Gastrocnemius medialis (tissue), 4 donors: ENCODE results near the gene SERINC2. TPM values are rescaled to one million over a fixed set of nuclear protein-coding genes. Genes with fewer than 3 reads are reported as not detected.
"Not testable (repeated sequence)": the region's sequence is repeated elsewhere in the genome, so short reads cannot be mapped to it uniquely, and the experiment has no call there.

Source experiments
- ATAC-seq, 2 donors: fragments of 150-250 bp; one replicate each; pipeline ENCODE4 v1.9.1; 2016
- DNase-seq, 2 donors: peaks; one replicate each; pipeline ENCODE4 v3.0.0-alpha.2; 2019
- H3K27ac ChIP-seq, 4 donors: fragments of 200-600 bp; sonication (generic); 1 replicate in 1 of 4; 2 replicates in 3 of 4; pipeline ENCODE4 v1.5.1; 2016 to 2018; ENCODE audit warnings: mild to moderate bottlenecking in 2 of 4, moderate library complexity in 1 of 4
- H3K27me3 ChIP-seq, 3 donors: fragments of 200-600 bp; sonication (generic) in 2 of 3; 1 replicate in 1 of 3; 2 replicates in 2 of 3; pipeline versions ENCODE4 v1.5.1 to v1.6.0; 2016 to 2019; ENCODE audit warnings: mild to moderate bottlenecking in 1 of 3, moderate library complexity in 1 of 3
- H3K36me3 ChIP-seq, 2 donors: fragments of 200-600 bp; sonication (generic) in 1 of 2; one replicate each; pipeline ENCODE4 v1.5.1; 2017 to 2018
- H3K4me1 ChIP-seq, 2 donors: fragments of 200-600 bp; sonication (generic) in 1 of 2; one replicate each; pipeline ENCODE4 v1.5.1; 2016 to 2017; ENCODE audit warnings: mild to moderate bottlenecking in 2 of 2
- H3K4me3 ChIP-seq, 4 donors: fragments of 200-600 bp; sonication (generic) in 3 of 4; 1 replicate in 1 of 4; 2 replicates in 3 of 4; pipeline ENCODE4 v1.5.1; 2016 to 2019; ENCODE audit warnings: mild to moderate bottlenecking in 2 of 4
- H3K9me3 ChIP-seq, 3 donors: fragments of 200-600 bp; sonication (generic) in 2 of 3; 1 replicate in 1 of 3; 2 replicates in 2 of 3; pipeline ENCODE4 v1.5.1; 2016 to 2019
- POLR2A ChIP-seq, 2 donors: fragments of 450-650 bp; IDR thresholded peaks; one replicate each; pipeline ENCODE4 v1.6.1; 2017; ENCODE audit warnings: antibody characterized with exemption in 2 of 2, mild to moderate bottlenecking in 2 of 2, moderate library complexity in 2 of 2
- in situ Hi-C, 4 donors: fragments of 200-750 bp; cut with MboI; loops; one replicate each; pipeline versions ENCODE4 v1.15.0 to v1.8.0; 2017; ENCODE audit warnings: low sequenced_read_pairs in 4 of 4
- intact Hi-C: fragments of 100-400 bp; cut with DNase I; formaldehyde crosslinking; loops from one replicate; pipeline ENCODE4 v1.15.1; 2023; ENCODE audit warnings: low total_unique reads
- total RNA-seq, 4 donors: library from RNA; depleted of rRNA; stranded (reverse); fragments of >200 nt; gene quantifications; one replicate each; pipeline versions ENCODE4 v1.1.0 to v1.2.3, GENCODE V29; 2016
- TF ChIP-seq, protein P1 (sequence below), 5 experiments: fragments of 450-650 bp in 3 of 5; fragments of 200-600 bp in 2 of 5; sonication (generic) in 2 of 5; IDR thresholded peaks in 4 of 5; conservative IDR thresholded peaks in 1 of 5; 1 replicate in 4 of 5; 2 replicates in 1 of 5; pipeline ENCODE4 v1.5.1; 2016 to 2019; ENCODE audit warnings: antibody characterized with exemption in 5 of 5, mild to moderate bottlenecking in 3 of 5, moderate library complexity in 3 of 5

The SERINC2 gene
- total RNA-seq, 4 donors from 2014 or later, result 21.2 to 53.4 (median 35.9) TPM

DNA sequence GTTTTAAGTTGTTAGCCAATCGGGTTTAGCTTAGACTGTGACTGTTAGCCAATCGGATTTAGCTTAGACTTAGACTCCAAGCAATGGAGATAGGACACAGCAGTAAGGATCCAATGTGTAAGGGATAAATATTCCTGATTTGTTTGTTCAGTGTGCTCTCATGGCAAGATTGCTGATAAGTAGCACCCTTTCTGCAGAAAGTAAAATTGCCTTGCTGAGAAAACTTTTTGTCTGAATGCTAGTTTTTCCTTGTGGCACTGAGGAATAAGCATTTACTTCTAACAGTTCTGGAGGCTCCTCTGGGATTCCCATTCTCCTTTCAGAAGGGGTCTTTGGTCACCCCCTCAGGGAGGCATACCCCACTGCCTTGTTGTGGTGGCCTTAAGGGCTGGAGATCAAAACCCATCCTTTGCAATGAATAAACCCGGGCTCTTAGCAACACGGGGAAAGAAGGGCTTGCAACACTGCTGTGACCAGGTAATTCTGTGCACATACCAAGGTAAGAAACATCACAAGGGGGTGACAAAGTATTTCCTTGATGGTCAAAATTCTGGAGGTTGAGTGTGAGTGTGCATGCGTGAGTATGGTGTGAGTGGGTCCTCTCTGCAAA lies 45.4 kb downstream of the SERINC2 start:
- ATAC-seq (no peak), DNase-seq (no peak)
- intact Hi-C loops, result no loop called here
- H3K9me3 ChIP-seq, result peaks cover 0 to 14% (median 5%) of the 10 kb centered on the region in 3 donors
- no peak overlapping the region for H3K4me3 ChIP-seq
- H3K27ac ChIP-seq, result no peak overlapping the region
- H3K4me1 ChIP-seq, result no peaks in the 10 kb centered on the region
- TF ChIP-seq, protein P1, sequence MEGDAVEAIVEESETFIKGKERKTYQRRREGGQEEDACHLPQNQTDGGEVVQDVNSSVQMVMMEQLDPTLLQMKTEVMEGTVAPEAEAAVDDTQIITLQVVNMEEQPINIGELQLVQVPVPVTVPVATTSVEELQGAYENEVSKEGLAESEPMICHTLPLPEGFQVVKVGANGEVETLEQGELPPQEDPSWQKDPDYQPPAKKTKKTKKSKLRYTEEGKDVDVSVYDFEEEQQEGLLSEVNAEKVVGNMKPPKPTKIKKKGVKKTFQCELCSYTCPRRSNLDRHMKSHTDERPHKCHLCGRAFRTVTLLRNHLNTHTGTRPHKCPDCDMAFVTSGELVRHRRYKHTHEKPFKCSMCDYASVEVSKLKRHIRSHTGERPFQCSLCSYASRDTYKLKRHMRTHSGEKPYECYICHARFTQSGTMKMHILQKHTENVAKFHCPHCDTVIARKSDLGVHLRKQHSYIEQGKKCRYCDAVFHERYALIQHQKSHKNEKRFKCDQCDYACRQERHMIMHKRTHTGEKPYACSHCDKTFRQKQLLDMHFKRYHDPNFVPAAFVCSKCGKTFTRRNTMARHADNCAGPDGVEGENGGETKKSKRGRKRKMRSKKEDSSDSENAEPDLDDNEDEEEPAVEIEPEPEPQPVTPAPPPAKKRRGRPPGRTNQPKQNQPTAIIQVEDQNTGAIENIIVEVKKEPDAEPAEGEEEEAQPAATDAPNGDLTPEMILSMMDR (IDR thresholded peaks at IDR 0.05 in 4 of 5, conservative IDR thresholded peaks at IDR 0.05 in 1 of 5), result no peak
- TF ChIP-seq POLR2A (IDR thresholded peaks at IDR 0.05), result no peak
- no peaks in the 10 kb centered on the region for H3K36me3 ChIP-seq
- in situ Hi-C loops, result no loop called here
- peaks cover 0 to 20% (median 4%) of the 10 kb centered on the region in 3 donors for H3K27me3 ChIP-seq

DNA sequence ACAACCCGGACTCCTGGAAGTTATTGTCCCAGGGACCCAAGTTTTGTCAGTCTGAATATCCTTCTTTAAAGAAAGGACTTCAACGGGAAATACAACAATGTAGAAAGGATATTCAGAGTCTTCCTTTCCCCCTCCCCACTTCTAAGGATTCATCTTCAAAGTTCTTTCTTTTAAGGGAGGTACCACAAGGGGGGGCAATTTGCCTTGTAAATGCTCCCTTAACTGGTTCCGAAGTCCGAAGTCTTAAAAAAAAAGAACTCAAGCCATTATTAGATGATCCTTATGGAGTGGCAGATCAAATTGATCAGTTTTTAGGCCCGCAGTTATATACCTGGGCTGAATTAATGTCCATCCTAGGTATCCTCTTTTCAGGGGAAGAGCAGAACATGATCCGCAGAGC lies 47.0 kb downstream of the SERINC2 start:
- DNase-seq (no peak), ATAC-seq (no peak)
- H3K27ac ChIP-seq, result no peak overlapping the region
- no peaks in the 10 kb centered on the region for H3K4me1 ChIP-seq
- TF ChIP-seq, protein P1 (IDR thresholded peaks at IDR 0.05 in 4 of 5, conservative IDR thresholded peaks at IDR 0.05 in 1 of 5), result no peak
- TF ChIP-seq POLR2A (IDR thresholded peaks at IDR 0.05), result no peak
- in situ Hi-C loops, result no loop called here
- H3K27me3 ChIP-seq, result peaks cover 0 to 20% (median 4%) of the 10 kb centered on the region in 3 donors
- H3K9me3 ChIP-seq, result peaks cover 0 to 14% (median 5%) of the 10 kb centered on the region in 3 donors
- no peaks in the 10 kb centered on the region for H3K36me3 ChIP-seq
- intact Hi-C loops, result loop anchor here (5.0 kb wide), 1 partner anchor 87 kb away; no protein-coding TSS in a partner anchor
- H3K4me3 ChIP-seq, result no peak overlapping the region

DNA sequence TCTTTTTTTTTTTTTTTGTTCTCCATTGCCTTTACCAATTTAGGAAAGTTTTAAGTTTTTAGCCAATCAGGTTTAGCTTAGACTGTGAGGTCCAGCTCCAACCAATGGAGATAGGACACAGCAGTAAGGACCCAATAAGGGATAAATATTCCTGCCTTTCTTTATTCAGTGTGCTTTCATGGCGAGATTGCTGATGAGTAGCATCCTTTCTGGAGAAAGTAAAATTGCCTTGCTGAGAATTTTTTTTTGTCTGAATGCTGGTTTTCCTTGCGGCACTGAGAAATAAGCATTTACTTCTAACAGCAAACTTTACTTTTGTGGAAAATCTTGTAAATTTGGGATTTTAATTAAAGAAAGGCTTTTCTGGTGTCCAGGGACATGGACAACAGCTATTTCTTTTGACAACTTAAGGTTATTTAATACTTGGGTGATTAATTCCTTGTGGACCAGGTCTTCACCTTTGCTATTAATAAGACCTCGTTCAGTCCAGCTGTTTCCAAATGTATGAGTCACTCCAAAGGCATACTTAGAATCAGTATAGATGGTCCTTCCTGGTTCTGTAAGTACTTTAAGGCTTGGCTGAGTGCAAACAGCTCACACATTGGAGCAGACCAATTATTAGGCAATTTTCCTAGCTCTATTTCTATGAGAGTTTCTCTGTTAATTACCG lies 54.1 kb downstream of the SERINC2 start:
- no peaks in the 10 kb centered on the region for H3K9me3 ChIP-seq
- H3K27ac ChIP-seq, result peak overlapping the region in 3 of 4 donors; percentile 9 to 37 (median 18)
- DNase-seq (no peak), ATAC-seq (peak; percentile 43 to 69)
- no peak overlapping the region for H3K4me3 ChIP-seq
- no peaks in the 10 kb centered on the region for H3K36me3 ChIP-seq
- H3K27me3 ChIP-seq, result no peaks in the 10 kb centered on the region
- in situ Hi-C loops, result no loop called here
- intact Hi-C loops, result no loop called here
- TF ChIP-seq, protein P1 (IDR thresholded peaks at IDR 0.05 in 4 of 5, conservative IDR thresholded peaks at IDR 0.05 in 1 of 5), result no peak
- TF ChIP-seq POLR2A (IDR thresholded peaks at IDR 0.05), result no peak
- no peaks in the 10 kb centered on the region for H3K4me1 ChIP-seq

DNA sequence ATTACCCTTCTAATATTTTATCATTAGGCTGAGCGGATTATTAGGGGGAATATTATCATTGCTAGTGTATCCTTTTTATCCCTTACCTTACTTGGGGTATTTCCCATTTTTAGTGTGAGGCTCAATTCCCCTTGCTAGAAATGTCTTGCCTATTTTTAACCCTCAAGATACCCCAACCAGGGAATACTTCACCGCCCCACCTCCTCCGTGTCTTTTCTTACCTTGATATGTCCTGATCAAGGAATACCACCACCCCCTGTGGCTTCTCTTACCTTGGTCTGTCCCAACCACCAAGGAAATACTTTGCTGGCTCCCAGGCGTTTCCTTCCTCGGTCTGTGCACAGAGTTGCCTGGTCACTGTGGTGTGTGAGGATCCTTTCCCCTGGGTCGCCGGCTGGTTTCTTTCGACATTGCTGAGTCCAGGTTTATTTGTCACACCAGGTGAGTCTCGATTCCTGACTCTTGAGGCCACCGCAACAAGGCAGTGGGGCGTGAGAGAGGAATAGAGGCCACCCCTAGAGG lies 57.8 kb downstream of the SERINC2 start:
- no peaks in the 10 kb centered on the region for H3K27me3 ChIP-seq
- TF ChIP-seq, protein P1 (IDR thresholded peaks at IDR 0.05 in 4 of 5, conservative IDR thresholded peaks at IDR 0.05 in 1 of 5), result no peak
- TF ChIP-seq POLR2A (IDR thresholded peaks at IDR 0.05), result no peak
- H3K4me1 ChIP-seq, result no peaks in the 10 kb centered on the region
- in situ Hi-C loops, result no loop called here
- no peaks in the 10 kb centered on the region for H3K36me3 ChIP-seq
- no peak overlapping the region for H3K4me3 ChIP-seq
- DNase-seq (no peak), ATAC-seq (peak in 1 of 2 donors; percentile 24)
- no peaks in the 10 kb centered on the region for H3K9me3 ChIP-seq
- peak overlapping the region in 3 of 4 donors; percentile 14 to 58 (median 30) for H3K27ac ChIP-seq
- intact Hi-C loops, result no loop called here

DNA sequence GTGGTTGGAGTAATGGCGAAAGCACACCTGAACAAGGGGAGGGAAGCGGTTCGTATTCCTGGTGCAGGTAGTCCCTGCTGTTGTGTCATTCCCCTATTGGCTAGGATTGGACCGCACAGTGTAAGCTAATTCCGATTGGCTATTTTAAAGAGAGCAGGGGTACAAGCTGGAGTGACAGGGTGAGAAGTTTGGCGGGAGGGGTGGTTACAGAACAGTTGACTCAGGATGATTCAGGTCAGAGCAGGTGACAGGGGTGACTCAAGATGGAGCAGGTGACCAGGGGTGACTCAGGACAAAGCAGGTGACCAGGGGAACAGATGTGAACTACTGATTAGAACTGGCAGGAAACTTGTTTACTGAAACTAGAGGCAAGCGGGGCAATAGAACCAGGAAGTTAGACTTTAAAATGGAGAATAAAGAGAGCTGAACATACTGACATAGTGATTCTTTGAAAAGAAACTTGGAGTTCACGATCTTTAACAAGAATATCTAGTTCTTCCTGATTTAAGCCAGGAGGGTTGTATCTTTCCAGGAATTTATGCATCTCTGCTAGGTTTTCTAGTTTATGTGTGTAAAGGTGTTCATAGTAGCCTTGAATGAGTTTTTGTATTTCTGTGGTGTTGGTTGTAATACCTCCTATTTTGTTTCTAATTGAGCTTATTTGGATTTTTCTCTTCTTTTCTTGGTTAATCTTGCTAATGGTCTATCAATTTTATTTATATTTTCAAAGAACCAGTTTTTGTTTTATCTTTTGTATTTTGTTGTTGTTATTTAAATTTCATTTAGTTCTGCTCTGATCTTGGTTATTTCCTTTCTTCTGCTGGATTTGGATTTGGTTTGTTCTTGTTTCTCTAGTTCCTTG lies 58.7 kb downstream of the SERINC2 start:
- H3K36me3 ChIP-seq, H3K9me3 ChIP-seq, H3K4me1 ChIP-seq, H3K27me3 ChIP-seq, H3K4me3 ChIP-seq, intact Hi-C loops, in situ Hi-C loops: not testable (repeated sequence)
- ATAC-seq (peak; percentile 91), DNase-seq (peak; percentile 59 to 92)
- H3K27ac ChIP-seq, result peak overlapping the region in 3 of 4 donors; percentile 28 to 58 (median 30)

DNA sequence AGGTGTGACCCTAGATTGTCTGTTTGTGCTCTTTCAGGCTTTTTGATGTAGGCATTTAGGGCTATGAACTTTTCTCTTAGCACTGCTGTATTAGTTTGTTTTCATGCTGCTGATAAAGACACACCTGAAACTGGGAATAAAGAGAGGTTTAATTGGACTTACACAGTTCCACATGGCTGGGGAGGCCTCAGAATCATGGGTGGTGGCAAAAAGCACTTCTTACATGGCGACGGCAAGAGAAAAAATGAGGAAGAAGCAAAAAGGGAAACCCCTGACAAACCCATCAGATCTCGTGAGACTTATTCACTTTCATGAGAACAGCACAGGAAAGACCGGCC lies 59.3 kb downstream of the SERINC2 start:
- H3K27me3 ChIP-seq, H3K4me1 ChIP-seq, in situ Hi-C loops, ATAC-seq, H3K36me3 ChIP-seq, DNase-seq, intact Hi-C loops, H3K4me3 ChIP-seq, H3K9me3 ChIP-seq: not testable (repeated sequence)
- H3K27ac ChIP-seq, result peak overlapping the region in 2 of 4 donors; percentile 28 to 54

DNA sequence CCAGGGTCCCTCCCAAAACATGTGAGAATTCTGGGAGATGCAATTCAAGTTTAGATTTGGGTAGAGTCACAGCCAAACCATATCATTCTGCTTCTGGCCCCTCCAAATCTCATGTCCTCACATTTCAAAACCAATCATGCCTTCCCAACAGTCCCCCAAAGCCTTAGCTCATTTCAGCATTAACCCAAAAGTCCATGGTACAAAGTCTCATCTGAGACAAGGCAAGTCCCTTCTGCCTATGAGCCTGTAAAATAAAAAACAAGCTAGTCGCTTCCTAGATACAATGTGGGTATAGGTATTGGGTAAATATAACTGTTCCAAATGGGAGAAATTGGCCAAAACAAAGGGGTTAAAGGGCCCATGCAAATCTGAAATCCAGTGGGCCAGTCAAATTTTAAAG lies 59.7 kb downstream of the SERINC2 start:
- H3K4me3 ChIP-seq, intact Hi-C loops, ATAC-seq: not testable (repeated sequence)

More for the DNA sequence above, 59.7 kb downstream of the SERINC2 start:
- H3K36me3 ChIP-seq, H3K27me3 ChIP-seq, H3K27ac ChIP-seq, H3K4me1 ChIP-seq, DNase-seq, in situ Hi-C loops, H3K9me3 ChIP-seq: not testable (repeated sequence)
